HG02938 (cell line): ENCODE results near the gene KRTAP10-2.
"Not testable (repeated sequence)": the region's sequence is repeated elsewhere in the genome, so short reads cannot be mapped to it uniquely, and the experiment has no call there.

Source experiments
- ATAC-seq: cut with Tn5 transposase; IDR thresholded peaks from one replicate; pipeline ENCODE4 v1.9.1; 2021; ENCODE audit warnings: mild to moderate bottlenecking, moderate library complexity; ENCODE audit not compliant: unreplicated experiment

The KRTAP10-2 gene

DNA sequence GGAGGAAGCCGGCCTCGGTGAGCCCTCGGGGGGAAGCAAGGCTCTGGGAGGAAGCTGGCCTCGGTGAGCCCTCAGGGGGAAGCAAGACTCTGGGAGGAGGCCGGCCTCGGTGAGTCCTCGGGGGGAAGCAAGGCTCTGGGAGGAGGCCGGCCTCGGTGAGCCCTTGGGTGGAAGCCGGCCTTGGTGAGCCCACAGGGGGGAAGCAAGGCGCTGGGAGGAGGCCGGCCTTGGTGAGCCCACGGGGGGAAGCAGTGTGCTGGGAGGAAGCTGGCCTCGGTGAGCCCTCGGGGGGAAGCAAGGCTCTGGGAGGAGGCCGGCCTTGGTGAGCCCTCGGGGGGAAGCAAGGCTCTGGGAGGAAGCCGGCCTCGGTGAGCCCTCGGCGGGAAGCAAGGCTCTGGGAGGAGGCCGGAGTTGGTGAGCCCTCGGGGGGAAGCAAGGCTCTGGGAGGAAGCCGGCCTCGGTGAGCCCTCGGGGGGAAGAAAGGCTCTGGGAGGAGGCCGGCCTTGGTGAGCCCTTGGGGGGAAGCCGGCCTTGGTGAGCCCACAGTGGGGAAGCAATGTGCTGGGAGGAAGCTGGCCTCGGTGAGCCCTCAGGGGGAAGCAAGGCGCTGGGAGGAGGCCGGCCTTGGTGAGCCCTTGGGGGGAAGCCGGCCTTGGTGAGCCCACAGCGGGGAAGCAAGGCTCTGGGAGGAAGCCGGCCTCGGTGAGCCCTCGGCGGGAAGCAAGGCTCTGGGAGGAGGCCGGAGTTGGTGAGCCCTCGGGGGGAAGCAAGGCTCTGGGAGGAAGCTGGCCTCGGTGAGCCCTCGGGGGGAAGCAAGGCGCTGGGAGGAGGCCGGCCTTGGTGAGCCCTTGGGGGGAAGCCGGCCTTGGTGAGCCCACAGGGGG is 48.1 kb downstream of the KRTAP10-2 start:
- not testable (repeated sequence) for ATAC-seq

DNA sequence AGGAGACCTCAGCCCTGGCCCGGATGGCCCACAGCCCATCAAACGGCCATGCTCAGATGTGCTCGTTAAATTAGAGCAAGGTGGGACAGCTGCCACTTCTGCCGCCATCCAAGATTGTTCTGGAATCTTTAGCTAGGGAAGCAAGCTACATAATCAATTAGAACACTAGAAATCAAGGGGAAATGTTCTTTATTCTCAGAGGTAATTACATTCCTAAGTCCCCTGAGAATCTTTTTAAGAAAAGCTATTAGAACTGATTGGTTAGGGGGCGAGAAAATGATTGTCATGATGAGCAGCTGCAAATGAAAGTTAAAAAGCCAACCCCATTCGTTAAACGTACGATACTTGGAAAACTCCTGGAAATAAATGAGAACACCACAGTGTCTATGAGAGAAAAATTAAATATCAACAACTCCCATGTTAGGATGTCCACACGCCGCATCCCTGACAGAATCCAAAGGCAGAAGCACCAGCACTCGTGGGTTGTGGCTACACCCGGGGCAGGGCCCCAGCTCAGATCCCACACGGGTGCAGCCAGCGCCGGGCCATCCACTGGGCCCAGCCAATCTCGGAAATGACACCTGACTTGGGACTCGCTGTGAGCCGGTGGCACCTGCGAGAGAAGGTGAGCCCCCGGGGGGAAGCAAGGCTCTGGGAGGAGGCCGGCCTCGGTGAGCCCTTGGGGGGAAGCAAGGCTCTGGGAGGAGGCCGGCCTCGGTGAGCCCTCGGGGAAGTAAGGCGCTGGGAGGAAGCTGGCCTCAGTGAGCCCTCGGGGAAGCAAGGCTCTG is 48.9 kb downstream of the KRTAP10-2 start:
- no peak for ATAC-seq
